Measurements from ENCODE around the gene ATP6V0E2. TPM values are rescaled to one million over a fixed set of nuclear protein-coding genes. Genes with fewer than 3 reads are reported as not detected.

The ATP6V0E2 gene
- total RNA-seq, 4 donors from 2014 or later, result 9.3 to 33.6 (median 20.6) TPM

GRCh38 chr7:149838224-149838991 lies 35.4 kb upstream of the ATP6V0E2 start, which contains the start of gene ZNF862:
Gene ZNF862 (plus strand): TSS chr7:149838375. CDS start chr7:149838612, 237 bp downstream.
- TF ChIP-seq POLR2A (IDR thresholded peaks at IDR 0.05), result no peak
- TF ChIP-seq CTCF (IDR thresholded peaks at IDR 0.05), result no peak
- WGBS, 2 donors, result 1% methylated on average over 37 to 59 of the region's 86 CpGs
- peak; percentile 97 to 99 for DNase-seq (ENCODE audit: low spot score in 2 of 2)
- intact Hi-C loops (cut with DNase I; ENCODE audit: low total_unique reads), result no loop called here
- H3K4me3 ChIP-seq (ENCODE audit: low read depth, poor library complexity, severe bottlenecking), result peak within 1 kb of the TSS; percentile 92

DNA sequence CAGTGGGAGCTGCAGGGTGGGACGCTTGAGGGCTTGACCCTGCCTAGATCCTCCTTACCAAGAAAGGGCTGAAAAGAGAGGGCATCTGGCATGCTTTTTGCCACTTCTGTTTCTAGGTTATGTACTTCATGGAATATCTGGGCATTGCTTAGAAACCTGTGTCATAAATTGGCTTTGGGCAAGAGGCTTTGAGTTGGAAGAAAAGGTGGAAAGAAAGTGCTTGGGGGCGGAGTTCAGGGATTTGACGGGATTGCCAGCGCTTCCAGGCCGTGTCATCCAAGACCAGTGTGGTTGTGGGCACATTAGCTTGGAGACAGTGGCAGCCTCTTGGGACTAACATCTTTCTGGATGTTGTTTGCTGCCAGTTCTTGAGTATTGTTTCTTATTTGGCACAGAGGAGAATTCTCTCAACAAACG lies 34.8 kb upstream of the ATP6V0E2 start:
- intact Hi-C loops (cut with DNase I; ENCODE audit: low total_unique reads), result no loop called here
- H3K4me3 ChIP-seq (ENCODE audit: low read depth, poor library complexity, severe bottlenecking), result peak overlapping the region; percentile 92
- DNase-seq (ENCODE audit: low spot score in 2 of 2), result no peak
- no peak for TF ChIP-seq CTCF (IDR thresholded peaks at IDR 0.05)
- TF ChIP-seq POLR2A (IDR thresholded peaks at IDR 0.05), result no peak
- 10% methylated on average over 6 of the region's 6 CpGs for WGBS, 2 donors

DNA sequence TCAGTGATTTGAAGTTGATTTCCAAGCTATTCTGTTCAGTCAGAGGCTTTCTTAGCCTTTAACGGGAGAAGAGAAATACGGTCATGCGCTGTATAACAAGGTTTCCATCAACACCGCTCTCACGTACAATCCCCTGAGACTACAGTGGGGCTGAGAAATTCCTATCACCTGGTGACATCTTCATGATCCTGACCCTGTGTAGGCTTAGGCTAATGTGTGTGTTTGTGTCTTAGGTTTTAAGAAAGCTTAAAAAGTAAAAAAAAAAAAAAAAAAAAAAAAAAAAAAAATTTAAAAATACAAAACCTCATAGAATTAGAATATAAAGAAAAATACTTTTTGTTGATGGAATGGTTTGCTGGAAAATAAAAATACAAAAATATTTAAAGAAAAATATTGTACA lies 33.8 kb upstream of the ATP6V0E2 start:
- TF ChIP-seq POLR2A (IDR thresholded peaks at IDR 0.05), result no peak
- TF ChIP-seq CTCF (IDR thresholded peaks at IDR 0.05), result no peak
- intact Hi-C loops (cut with DNase I; ENCODE audit: low total_unique reads), result no loop called here
- DNase-seq (ENCODE audit: low spot score in 2 of 2), result no peak
- WGBS, 2 donors, result 87 to 97% methylated on average over 5 of the region's 5 CpGs
- H3K4me3 ChIP-seq (ENCODE audit: low read depth, poor library complexity, severe bottlenecking), result no peak overlapping the region

- intact Hi-C loops (cut with DNase I; ENCODE audit: low total_unique reads), result no loop called here
- H3K4me3 ChIP-seq (ENCODE audit: low read depth, poor library complexity, severe bottlenecking), result no peak overlapping the region
- TF ChIP-seq POLR2A (IDR thresholded peaks at IDR 0.05) (no peak), CTCF (IDR thresholded peaks at IDR 0.05) (no peak)
- DNase-seq (ENCODE audit: low spot score in 2 of 2), result no peak
- WGBS, 2 donors, result 91 to 96% methylated on average over 9 of the region's 9 CpGs
Observed at GRCh38 chr7:149843566-149843965, 30.2 kb upstream of the ATP6V0E2 start.

GRCh38 chr7:149844445-149844844 lies 29.3 kb upstream of the ATP6V0E2 start:
- intact Hi-C loops (cut with DNase I; ENCODE audit: low total_unique reads), result no loop called here
- DNase-seq (ENCODE audit: low spot score in 2 of 2), result no peak
- TF ChIP-seq POLR2A (IDR thresholded peaks at IDR 0.05), result no peak
- no peak for TF ChIP-seq CTCF (IDR thresholded peaks at IDR 0.05)
- no peak overlapping the region for H3K4me3 ChIP-seq (ENCODE audit: low read depth, poor library complexity, severe bottlenecking)
- WGBS, 2 donors, result 40 to 56% methylated on average over 6 of the region's 6 CpGs

Data from lower leg skin (tissue), 4 donors.